Adrenal gland (tissue), 19 donors: ENCODE measurements around the gene PDHX. TPM values are rescaled to one million over a fixed set of nuclear protein-coding genes. Genes with fewer than 3 reads are reported as not detected.

Experiments used
- DNase-seq, 7 donors: peaks; one replicate each; pipeline ENCODE4 v3.0.0-alpha.2; 2019 to 2020
- H3K27ac ChIP-seq, 5 donors: fragments of 200-600 bp; sonication (generic) in 4 of 5; 1 replicate in 3 of 5; 2 replicates in 2 of 5; pipeline versions ENCODE4 v1.5.1 to v1.8.0; 2016 to 2020; ENCODE audit warnings: mild to moderate bottlenecking in 1 of 5
- H3K27me3 ChIP-seq: fragments of 200-600 bp; 2 replicates; pipeline ENCODE4 v1.8.0; 2021
- H3K36me3 ChIP-seq, 2 donors: fragments of 200-600 bp; replicated peaks in 1 of 2; 1 replicate in 1 of 2; 2 replicates in 1 of 2; pipeline versions ENCODE4 v1.5.1 to v1.8.0; 2018 to 2022
- H3K4me1 ChIP-seq, 2 donors: fragments of 200-600 bp; replicated peaks in 1 of 2; 1 replicate in 1 of 2; 2 replicates in 1 of 2; pipeline versions ENCODE4 v1.5.1 to v1.8.0; 2018 to 2021
- H3K4me3 ChIP-seq, 4 donors: fragments of 200-600 bp; sonication (generic) in 3 of 4; one replicate each; pipeline ENCODE4 v1.5.1; 2016 to 2018
- H3K9me3 ChIP-seq, 3 donors: fragments of 200-600 bp; sonication (generic) in 1 of 3; replicated peaks in 1 of 3; 1 replicate in 2 of 3; 2 replicates in 1 of 3; pipeline versions ENCODE4 v1.5.1 to v1.8.0; 2016 to 2021
- CTCF ChIP-seq, 6 experiments: fragments of 450-650 bp in 4 of 6; fragments of 200-600 bp in 2 of 6; sonication (generic) in 1 of 6; IDR thresholded peaks; 1 replicate in 5 of 6; 2 replicates in 1 of 6; pipeline versions ENCODE4 v1.5.1 to v1.8.0; 2016 to 2021; ENCODE audit warnings: antibody characterized with exemption in 6 of 6, mild to moderate bottlenecking in 2 of 6, moderate library complexity in 1 of 6
- POLR2A ChIP-seq, 2 donors: fragments of 450-650 bp; IDR thresholded peaks; one replicate each; pipeline ENCODE4 v1.6.1; 2017; ENCODE audit warnings: antibody characterized with exemption in 2 of 2, mild to moderate bottlenecking in 2 of 2, moderate library complexity in 1 of 2
- WGBS, 4 donors: extraction: QIAGEN DNeasy Blood & Tissue Kit in 2 of 4; methylation state at CpG; one replicate each; pipeline versions ENCODE4 v1.1.5 to v1.1.7; 2013 to 2017; 5-methylcytosine and 5-hydroxymethylcytosine counted together
- intact Hi-C, 2 donors: fragments of 100-400 bp; cut with DNase I; formaldehyde crosslinking; loops; one replicate each; pipeline versions ENCODE4 v1.14.1 to v1.15.0; 2022 to 2023
- long read RNA-seq, 10 donors: library from polyadenylated mRNA in 3 of 10; unstranded in 2 of 10; stranded (forward) in 1 of 10; transcript quantifications; one replicate each; pipeline ENCODE4 v2.0.0 and lab custom pipeline, GENCODE V29; 2021 to 2026
- polyA plus RNA-seq, 3 donors: library from polyadenylated mRNA; stranded (reverse); fragments of 200-250 nt in 2 of 3; fragments of 350-450 nt in 1 of 3; fragmentation: Illumina TruSeq in 1 of 3; extraction: RNeasy Lipid Tissue Mini Kit (QIAGEN cat#74804) in 1 of 3; gene quantifications; one replicate each; pipeline ENCODE4 v1.2.3, GENCODE V29; 2013 to 2014
- total RNA-seq, 9 donors: library from RNA; depleted of rRNA in 4 of 9; stranded (reverse); fragments of >200 nt in 4 of 9; fragments of 120-200 nt in 1 of 9; fragmentation: NEBNext Ultra II Directional in 1 of 9; extraction: Animal tissue kit (Norgen Biotek cat#: 25700) in 1 of 9; gene quantifications; one replicate each; pipeline versions ENCODE4 v1.1.0 to v1.2.4, GENCODE V29; 2013 to 2023
- donor health status: healthy with polysubstance abuse.
- donor health status: Bipolar disorder and iron deficiency.
- donor health status: DM: yes; HTN: yes; CAD: no.
- donor health status: DM: no; HTN: no; CAD: no.
- donor health status: DM: no; HTN: no; CAD: no.
- donor health status: DM: yes; HTN: yes; CAD: no.

The PDHX gene
- 10 to 100 TPM; 25.6 to 98.4 (median 50.5) TPM for total RNA-seq
- 10 to 100 TPM; 13.9 to 79.6 (median 15.6) TPM for polyA plus RNA-seq
- long read RNA-seq, donor 1, transcript PDHX-201 (11 exons, 2,389 nt): major isoform, 26 of 53 reads
- long read RNA-seq, donor 1, partial matches to known transcripts: 26 of 53 reads
- long read RNA-seq, donor 1, other reads (novel, unspliced or antisense): 0 of 53 reads
- long read RNA-seq, donor 2, transcript PDHX-201 (11 exons, 2,389 nt): major isoform, 14 of 76 reads
- long read RNA-seq, donor 2, partial matches to known transcripts: 62 of 76 reads
- long read RNA-seq, donor 2, other reads (novel, unspliced or antisense): 0 of 76 reads
- long read RNA-seq, donor 3, transcript PDHX-201 (11 exons, 2,389 nt): major isoform, 18 of 29 reads
- long read RNA-seq, donor 3, partial matches to known transcripts: 10 of 29 reads
- long read RNA-seq, donor 3, other reads (novel, unspliced or antisense): 0 of 29 reads
- long read RNA-seq, donor 4, transcript PDHX-201 (11 exons, 2,389 nt): major isoform, 37 of 46 reads
- long read RNA-seq, donor 4, partial matches to known transcripts: 5 of 46 reads
- long read RNA-seq, donor 4, other reads (novel, unspliced or antisense): 3 of 46 reads
- long read RNA-seq, donor 5, transcript PDHX-201 (11 exons, 2,389 nt): major isoform, 80 of 91 reads
- long read RNA-seq, donor 5, partial matches to known transcripts: 3 of 91 reads
- long read RNA-seq, donor 5, other reads (novel, unspliced or antisense): 7 of 91 reads
- long read RNA-seq, donor 6, transcript PDHX-201 (11 exons, 2,389 nt): major isoform, 18 of 28 reads
- long read RNA-seq, donor 6, partial matches to known transcripts: 6 of 28 reads
- long read RNA-seq, donor 6, other reads (novel, unspliced or antisense): 4 of 28 reads
- long read RNA-seq, donor 7, transcript PDHX-201 (11 exons, 2,389 nt): major isoform, 7 of 21 reads
- long read RNA-seq, donor 7, partial matches to known transcripts: 14 of 21 reads
- long read RNA-seq, donor 7, other reads (novel, unspliced or antisense): 0 of 21 reads
- long read RNA-seq, donor 8, transcript PDHX-201 (11 exons, 2,389 nt): major isoform, 32 of 145 reads
- long read RNA-seq, donor 8, partial matches to known transcripts: 112 of 145 reads
- long read RNA-seq, donor 8, other reads (novel, unspliced or antisense): 0 of 145 reads
- long read RNA-seq, donor 9, transcript PDHX-201 (11 exons, 2,389 nt): major isoform, 15 of 217 reads
- long read RNA-seq, donor 9, partial matches to known transcripts: 128 of 217 reads
- long read RNA-seq, donor 9, other reads (novel, unspliced or antisense): 72 of 217 reads
- long read RNA-seq, donor 10, transcript PDHX-201 (11 exons, 2,389 nt): major isoform, 8 of 18 reads
- long read RNA-seq, donor 10, partial matches to known transcripts: 9 of 18 reads
- long read RNA-seq, donor 10, other reads (novel, unspliced or antisense): 0 of 18 reads

- intact Hi-C loops: no loop called here
- Histone ChIP-seq H3K27ac (peak within 1 kb of the TSS; percentile 94 to 97 (median 97)), H3K36me3 (no peaks in the 10 kb centered on the region), H3K27me3 (no peaks in the 10 kb centered on the region), H3K4me1 (peaks cover 11 to 39% of the 10 kb centered on the region in 2 donors), H3K9me3 (no peaks in the 10 kb centered on the region), H3K4me3 (peak within 1 kb of the TSS; percentile 88 to 95 (median 92))
- WGBS, 4 donors: 0 to 1% (median 0%) methylated on average over 3 to 79 of the region's 79 CpGs
- TF ChIP-seq POLR2A (IDR thresholded peaks at IDR 0.05) (peak; percentile 96 to 98), CTCF (IDR thresholded peaks at IDR 0.05) (peak in 1 of 6 experiments; percentile 5)
- peak; percentile 99 to 100 (median 100) for DNase-seq
These were observed at the start of gene PDHX, which contains the start of gene APIP for GRCh38 chr11:34916015-34916842. Gene PDHX (plus strand): TSS chr11:34916618. CDS start chr11:34916656, 38 bp downstream. Gene APIP (minus strand): TSS chr11:34916379. CDS start chr11:34916284, 95 bp downstream.

GRCh38 chr11:34869425-34869824 lies 47.0 kb upstream of the PDHX start:
- Histone ChIP-seq H3K36me3 (no peaks in the 10 kb centered on the region), H3K4me3 (no peak overlapping the region), H3K27me3 (no peaks in the 10 kb centered on the region), H3K4me1 (no peaks in the 10 kb centered on the region), H3K27ac (no peak overlapping the region), H3K9me3 (no peaks in the 10 kb centered on the region)
- WGBS, 4 donors: 75 to 85% (median 81%) methylated on average over 3 of the region's 3 CpGs
- TF ChIP-seq POLR2A (IDR thresholded peaks at IDR 0.05): no peak
- no peak for TF ChIP-seq CTCF (IDR thresholded peaks at IDR 0.05)
- intact Hi-C loops: no loop called here
- DNase-seq: no peak

GRCh38 chr11:34870548-34871196 lies 45.7 kb upstream of the PDHX start:
- Histone ChIP-seq H3K4me1 (no peaks in the 10 kb centered on the region), H3K36me3 (no peaks in the 10 kb centered on the region), H3K27ac (no peak overlapping the region), H3K9me3 (no peaks in the 10 kb centered on the region), H3K4me3 (no peak overlapping the region), H3K27me3 (no peaks in the 10 kb centered on the region)
- DNase-seq: no peak
- WGBS, 4 donors: 82 to 94% (median 87%) methylated on average over 5 of the region's 5 CpGs
- intact Hi-C loops: no loop called here
- TF ChIP-seq CTCF (IDR thresholded peaks at IDR 0.05): no peak
- no peak for TF ChIP-seq POLR2A (IDR thresholded peaks at IDR 0.05)
